ENCODE measurements around the gene CAPNS2.

Gene CAPNS2

GRCh38 chr16:55532227-55532626, 34.3 kb upstream of the CAPNS2 start:
- no peak for DNase-seq (ENCODE audit: low read depth in 2 of 2)
- TF ChIP-seq CTCF (IDR thresholded peaks at IDR 0.05; ENCODE audit: low read depth, low read length): no peak
- no peak overlapping the region for H3K4me3 ChIP-seq (replicated peaks in 1 of 2; ENCODE audit: low read depth in 2 of 2, low read length in 2 of 2)

- no peak overlapping the region for H3K4me3 ChIP-seq (replicated peaks in 1 of 2; ENCODE audit: low read depth in 2 of 2, low read length in 2 of 2)
- no peak for TF ChIP-seq CTCF (IDR thresholded peaks at IDR 0.05; ENCODE audit: low read depth, low read length)
- DNase-seq (ENCODE audit: low read depth in 2 of 2): no peak
These were observed 31.7 kb upstream of the CAPNS2 start for GRCh38 chr16:55534756-55535155.

- H3K4me3 ChIP-seq (replicated peaks in 1 of 2; ENCODE audit: low read depth in 2 of 2, low read length in 2 of 2): no peak overlapping the region
- peak; percentile 53 to 60 for DNase-seq (ENCODE audit: low read depth in 2 of 2)
- no peak for TF ChIP-seq CTCF (IDR thresholded peaks at IDR 0.05; ENCODE audit: low read depth, low read length)
These were observed 27.4 kb upstream of the CAPNS2 start for GRCh38 chr16:55539049-55539448.

- no peak for TF ChIP-seq CTCF (IDR thresholded peaks at IDR 0.05; ENCODE audit: low read depth, low read length)
- no peak for DNase-seq (ENCODE audit: low read depth in 2 of 2)
- no peak overlapping the region for H3K4me3 ChIP-seq (replicated peaks in 1 of 2; ENCODE audit: low read depth in 2 of 2, low read length in 2 of 2)
These were observed 27.0 kb upstream of the CAPNS2 start for GRCh38 chr16:55539488-55539887.

GRCh38 chr16:55540221-55540620, 26.3 kb upstream of the CAPNS2 start:
- DNase-seq (ENCODE audit: low read depth in 2 of 2): no peak
- no peak for TF ChIP-seq CTCF (IDR thresholded peaks at IDR 0.05; ENCODE audit: low read depth, low read length)
- no peak overlapping the region for H3K4me3 ChIP-seq (replicated peaks in 1 of 2; ENCODE audit: low read depth in 2 of 2, low read length in 2 of 2)

GRCh38 chr16:55542459-55543082, 23.9 kb upstream of the CAPNS2 start:
- DNase-seq (ENCODE audit: low read depth in 2 of 2): peak; percentile 60 to 80
- TF ChIP-seq CTCF (IDR thresholded peaks at IDR 0.05; ENCODE audit: low read depth, low read length): no peak
- no peak overlapping the region for H3K4me3 ChIP-seq (replicated peaks in 1 of 2; ENCODE audit: low read depth in 2 of 2, low read length in 2 of 2)

- peak; percentile 16 for TF ChIP-seq CTCF (IDR thresholded peaks at IDR 0.05; ENCODE audit: low read depth, low read length)
- DNase-seq (ENCODE audit: low read depth in 2 of 2): peak; percentile 58 to 68
- H3K4me3 ChIP-seq (replicated peaks in 1 of 2; ENCODE audit: low read depth in 2 of 2, low read length in 2 of 2): no peak overlapping the region
These were observed 23.0 kb upstream of the CAPNS2 start for GRCh38 chr16:55543472-55543871.
